ENCODE results near the gene ORC3.

Gene ORC3

GRCh38 chr6:87669051-87669450, 79.1 kb downstream of the ORC3 start:
- DNase-seq (ENCODE audit: extremely low read depth, low read depth): no peak
- TF ChIP-seq, protein P1, sequence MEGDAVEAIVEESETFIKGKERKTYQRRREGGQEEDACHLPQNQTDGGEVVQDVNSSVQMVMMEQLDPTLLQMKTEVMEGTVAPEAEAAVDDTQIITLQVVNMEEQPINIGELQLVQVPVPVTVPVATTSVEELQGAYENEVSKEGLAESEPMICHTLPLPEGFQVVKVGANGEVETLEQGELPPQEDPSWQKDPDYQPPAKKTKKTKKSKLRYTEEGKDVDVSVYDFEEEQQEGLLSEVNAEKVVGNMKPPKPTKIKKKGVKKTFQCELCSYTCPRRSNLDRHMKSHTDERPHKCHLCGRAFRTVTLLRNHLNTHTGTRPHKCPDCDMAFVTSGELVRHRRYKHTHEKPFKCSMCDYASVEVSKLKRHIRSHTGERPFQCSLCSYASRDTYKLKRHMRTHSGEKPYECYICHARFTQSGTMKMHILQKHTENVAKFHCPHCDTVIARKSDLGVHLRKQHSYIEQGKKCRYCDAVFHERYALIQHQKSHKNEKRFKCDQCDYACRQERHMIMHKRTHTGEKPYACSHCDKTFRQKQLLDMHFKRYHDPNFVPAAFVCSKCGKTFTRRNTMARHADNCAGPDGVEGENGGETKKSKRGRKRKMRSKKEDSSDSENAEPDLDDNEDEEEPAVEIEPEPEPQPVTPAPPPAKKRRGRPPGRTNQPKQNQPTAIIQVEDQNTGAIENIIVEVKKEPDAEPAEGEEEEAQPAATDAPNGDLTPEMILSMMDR (IDR thresholded peaks at IDR 0.05; ENCODE audit: low read depth, low read length): no peak

GRCh38 chr6:87670707-87671106, 80.8 kb downstream of the ORC3 start:
- no peak for DNase-seq (ENCODE audit: extremely low read depth, low read depth)
- TF ChIP-seq, protein P1 (IDR thresholded peaks at IDR 0.05; ENCODE audit: low read depth, low read length): no peak

DNA sequence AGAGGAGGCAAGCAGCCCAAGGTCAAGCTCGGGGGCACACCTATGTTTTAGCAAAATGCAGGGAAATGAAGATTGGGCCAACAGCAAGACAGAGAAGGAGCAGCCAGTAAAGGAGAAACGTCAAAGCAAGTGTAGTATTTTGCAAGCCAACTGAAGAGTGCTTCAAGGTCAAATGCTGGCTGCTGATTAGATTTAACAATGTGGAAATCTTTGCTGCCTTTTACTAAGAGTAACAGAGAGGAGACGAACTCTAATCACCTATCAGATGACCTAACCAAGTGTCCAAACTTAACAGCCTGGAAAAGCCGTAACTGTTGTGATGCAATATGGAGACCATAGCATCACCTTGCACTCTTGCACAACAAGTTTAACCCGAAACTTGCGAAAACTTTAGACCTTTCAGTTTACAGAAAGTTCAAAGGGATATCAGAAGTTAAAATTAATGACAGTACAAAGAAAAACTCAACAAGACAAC, 81.7 kb downstream of the ORC3 start:
- DNase-seq (ENCODE audit: extremely low read depth, low read depth): no peak
- TF ChIP-seq, protein P1 (IDR thresholded peaks at IDR 0.05; ENCODE audit: low read depth, low read length): no peak

DNA sequence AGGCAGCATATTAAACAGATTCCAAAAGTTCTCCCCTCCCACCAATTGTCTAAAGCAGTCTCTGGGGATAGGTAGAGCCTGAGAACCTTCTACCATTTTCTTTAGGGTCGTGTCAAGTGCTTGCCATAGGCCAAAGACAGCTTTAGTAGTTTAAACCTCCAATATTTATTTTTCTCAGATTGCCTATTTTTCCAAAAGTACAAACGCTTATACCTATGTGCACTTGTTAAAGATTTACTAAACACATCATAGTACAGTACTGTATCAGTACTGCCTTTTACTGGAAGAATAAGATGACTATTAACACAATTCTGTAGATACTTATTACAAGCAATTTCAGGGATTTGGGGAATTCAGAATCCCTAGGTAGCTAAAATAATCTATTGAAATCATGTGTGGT, 82.7 kb downstream of the ORC3 start:
- DNase-seq (ENCODE audit: extremely low read depth, low read depth): no peak
- TF ChIP-seq, protein P1 (IDR thresholded peaks at IDR 0.05; ENCODE audit: low read depth, low read length): no peak

- no peak for DNase-seq (ENCODE audit: extremely low read depth, low read depth)
- TF ChIP-seq, protein P1 (IDR thresholded peaks at IDR 0.05; ENCODE audit: low read depth, low read length): no peak
Observed at GRCh38 chr6:87673237-87673636, 83.3 kb downstream of the ORC3 start.

DNA sequence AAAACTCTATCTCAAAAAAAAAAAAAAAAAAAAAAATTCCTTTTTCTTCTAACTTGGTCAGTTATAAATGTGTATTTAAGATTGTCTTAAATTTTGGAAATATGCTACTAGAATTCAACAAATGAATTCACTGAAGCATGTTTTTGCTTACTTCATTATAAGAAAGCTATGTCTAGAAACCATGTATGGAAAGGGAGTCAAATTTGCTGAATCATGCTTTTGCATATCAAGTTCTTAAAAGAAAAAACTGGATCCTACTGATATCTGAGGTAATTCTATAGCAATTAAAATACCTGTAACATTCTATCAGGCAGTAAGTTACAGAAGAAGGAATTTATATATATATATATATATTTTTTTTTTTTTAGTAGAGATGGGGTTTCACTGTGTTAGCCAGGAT, 84.4 kb downstream of the ORC3 start:
- no peak for DNase-seq (ENCODE audit: extremely low read depth, low read depth)
- TF ChIP-seq, protein P1 (IDR thresholded peaks at IDR 0.05; ENCODE audit: low read depth, low read length): no peak

- TF ChIP-seq, protein P1 (IDR thresholded peaks at IDR 0.05; ENCODE audit: low read depth, low read length): no peak
- DNase-seq (ENCODE audit: extremely low read depth, low read depth): no peak
Observed at GRCh38 chr6:87675004-87675681, 85.2 kb downstream of the ORC3 start.
